Astrocyte of the hippocampus (primary cell): ENCODE measurements around the gene EEF1AKMT3.
"Not testable (repeated sequence)": the region's sequence is repeated elsewhere in the genome, so short reads cannot be mapped to it uniquely, and the experiment has no call there.

Experiments used
- DNase-seq: peaks from one replicate; pipeline ENCODE4 v3.0.0; 2011; ENCODE audit warnings: low read depth, low spot score

The EEF1AKMT3 gene

GRCh38 chr12:57764662-57765002, 7.8 kb upstream of the EEF1AKMT3 start:
- DNase-seq = no peak

- DNase-seq = peak; percentile 52
These were observed 7.3 kb upstream of the EEF1AKMT3 start for GRCh38 chr12:57765003-57765697.

- peak; percentile 19 for DNase-seq
These were observed 6.5 kb upstream of the EEF1AKMT3 start for GRCh38 chr12:57765698-57766463.

GRCh38 chr12:57766464-57767304, 5.7 kb upstream of the EEF1AKMT3 start, which contains the start of gene CYP27B1:
Gene CYP27B1, minus strand, starts transcription at chr12:57767078. Its CDS starts 37 bp downstream, at chr12:57767041.
- DNase-seq = peak; percentile 41

- no peak for DNase-seq
These were observed 5.1 kb upstream of the EEF1AKMT3 start for GRCh38 chr12:57767305-57767698.

GRCh38 chr12:57767876-57768275, 4.5 kb upstream of the EEF1AKMT3 start:
- no peak for DNase-seq

- DNase-seq = no peak
These were observed 2.8 kb upstream of the EEF1AKMT3 start for GRCh38 chr12:57769594-57769993.

- DNase-seq = no peak
These were observed 1.7 kb upstream of the EEF1AKMT3 start for GRCh38 chr12:57770734-57771133.

GRCh38 chr12:57771236-57771872, 1.1 kb upstream of the EEF1AKMT3 start:
- peak; percentile 96 for DNase-seq

- peak; percentile 99 for DNase-seq
These were observed 463 bp upstream of the EEF1AKMT3 start, which contains the start of gene METTL1 for GRCh38 chr12:57771873-57772428. Gene METTL1, minus strand, starts transcription at chr12:57772105. Its CDS starts 22 bp downstream, at chr12:57772083.

GRCh38 chr12:57774634-57775033, 2.2 kb downstream of the EEF1AKMT3 start:
- DNase-seq = not testable (repeated sequence)

- no peak for DNase-seq
These were observed 2.6 kb downstream of the EEF1AKMT3 start for GRCh38 chr12:57775044-57775443.

GRCh38 chr12:57775563-57776246, 3.3 kb downstream of the EEF1AKMT3 start:
- no peak for DNase-seq

- DNase-seq = no peak
These were observed 3.8 kb downstream of the EEF1AKMT3 start for GRCh38 chr12:57776247-57776587.

GRCh38 chr12:57777367-57777766, 5.0 kb downstream of the EEF1AKMT3 start:
- no peak for DNase-seq

GRCh38 chr12:57777911-57778310, 5.5 kb downstream of the EEF1AKMT3 start:
- DNase-seq = no peak

GRCh38 chr12:57779736-57780135, 7.3 kb downstream of the EEF1AKMT3 start:
- DNase-seq = no peak

GRCh38 chr12:57780284-57780897, 8.0 kb downstream of the EEF1AKMT3 start:
- DNase-seq = no peak

GRCh38 chr12:57781244-57781643, 8.8 kb downstream of the EEF1AKMT3 start:
- no peak for DNase-seq

GRCh38 chr12:57781801-57782200, 9.4 kb downstream of the EEF1AKMT3 start:
- no peak for DNase-seq
